H9 (cell line): ENCODE measurements around the gene SLC1A1. TPM values are rescaled to one million over a fixed set of nuclear protein-coding genes. Genes with fewer than 3 reads are reported as not detected.

Experiments used
- DNase-seq: peaks from one replicate; pipeline ENCODE4 v3.0.0-alpha.2; 2017
- H2AFZ ChIP-seq: one replicate; pipeline ENCODE4 v1.6.1; 2013; ENCODE audit warnings: mild to moderate bottlenecking, low read length, control low read depth, moderate library complexity
- H2AK5ac ChIP-seq: 2 replicates; pipeline ENCODE4 v1.6.1; 2013; ENCODE audit warnings: low read length, control low read depth, mixed read lengths; ENCODE audit not compliant: insufficient read length
- H2BK120ac ChIP-seq: one replicate; pipeline ENCODE4 v1.6.1; 2013; ENCODE audit warnings: low read depth, mild to moderate bottlenecking, low read length, control low read depth, inconsistent platforms; ENCODE audit not compliant: poor library complexity, severe bottlenecking
- H2BK12ac ChIP-seq: 2 replicates; pipeline ENCODE4 v1.6.1; 2013; ENCODE audit warnings: low read length, control low read depth, mixed read lengths, low read depth; ENCODE audit not compliant: insufficient read length
- H2BK15ac ChIP-seq: 2 replicates; pipeline ENCODE4 v1.6.1; 2013; ENCODE audit warnings: low read depth, low read length, control low read depth
- H2BK20ac ChIP-seq: one replicate; pipeline ENCODE4 v1.6.1; 2013; ENCODE audit warnings: low read depth, mild to moderate bottlenecking, low read length, control low read depth, inconsistent platforms; ENCODE audit not compliant: poor library complexity, severe bottlenecking
- H2BK5ac ChIP-seq: 2 replicates; pipeline ENCODE4 v1.6.1; 2013; ENCODE audit warnings: low read length, control low read depth, mixed read lengths; ENCODE audit not compliant: insufficient read length
- H3K14ac ChIP-seq: 2 replicates; pipeline ENCODE4 v1.6.1; 2013; ENCODE audit warnings: low read length, control low read depth; ENCODE audit not compliant: insufficient read depth
- H3K18ac ChIP-seq: 2 replicates; pipeline ENCODE4 v1.6.1; 2013; ENCODE audit warnings: low read depth, mild to moderate bottlenecking, mixed read lengths, low read length, control low read depth; ENCODE audit not compliant: insufficient read length
- H3K23ac ChIP-seq: 2 replicates; pipeline ENCODE4 v1.6.1; 2013; ENCODE audit warnings: low read length, control low read depth, mixed read lengths, low read depth; ENCODE audit not compliant: insufficient read length
- H3K23me2 ChIP-seq: 2 replicates; pipeline ENCODE4 v1.6.1; 2013; ENCODE audit warnings: low read depth, mild to moderate bottlenecking, mixed read lengths, low read length, control low read depth; ENCODE audit not compliant: insufficient read length, poor library complexity, severe bottlenecking
- H3K27ac ChIP-seq: 2 replicates; pipeline ENCODE4 v1.5.1; 2013; ENCODE audit warnings: low read length, control low read depth, mixed read lengths, low read depth; ENCODE audit not compliant: insufficient read length
- H3K27me3 ChIP-seq: 2 replicates; pipeline ENCODE4 v1.6.1; 2013; ENCODE audit warnings: low read length, control low read depth, inconsistent platforms; ENCODE audit not compliant: insufficient read depth
- H3K4ac ChIP-seq: 2 replicates; pipeline ENCODE4 v1.6.1; 2013; ENCODE audit warnings: low read depth, mild to moderate bottlenecking, control low read depth, inconsistent platforms, low read length, moderate library complexity
- H3K4me1 ChIP-seq: 2 replicates; pipeline ENCODE4 v1.6.1; 2013; ENCODE audit warnings: low read length, control low read depth, inconsistent platforms; ENCODE audit not compliant: insufficient read depth
- H3K4me2 ChIP-seq: 2 replicates; pipeline ENCODE4 v1.6.1; 2013; ENCODE audit warnings: low read length, control low read depth, mixed read lengths; ENCODE audit not compliant: insufficient read length, insufficient read depth
- H3K56ac ChIP-seq: 2 replicates; pipeline ENCODE4 v1.6.1; 2013; ENCODE audit warnings: low read depth, mild to moderate bottlenecking, mixed read lengths, low read length, control low read depth; ENCODE audit not compliant: insufficient read length
- H3K79me1 ChIP-seq: 2 replicates; pipeline ENCODE4 v1.6.1; 2013; ENCODE audit warnings: low read depth, mild to moderate bottlenecking, moderate library complexity, low read length, control low read depth, inconsistent platforms; ENCODE audit not compliant: insufficient read depth, poor library complexity, severe bottlenecking
- H3K79me2 ChIP-seq: 2 replicates; pipeline ENCODE4 v1.6.1; 2013; ENCODE audit warnings: low read length, control low read depth, inconsistent platforms; ENCODE audit not compliant: insufficient read depth
- H3K9ac ChIP-seq: 2 replicates; pipeline ENCODE4 v1.6.1; 2013; ENCODE audit warnings: low read length, control low read depth, mixed read lengths; ENCODE audit not compliant: insufficient read length; ENCODE audit errors: extremely low read depth
- H3K9me3 ChIP-seq: one replicate; pipeline ENCODE4 v1.6.1; 2013; ENCODE audit warnings: low read depth, low read length, inconsistent platforms; ENCODE audit not compliant: control insufficient read depth
- H3T11ph ChIP-seq: one replicate; pipeline ENCODE4 v1.6.1; 2013; ENCODE audit warnings: mild to moderate bottlenecking, low read length, control low read depth, inconsistent platforms
- H4K20me1 ChIP-seq: one replicate; pipeline ENCODE4 v1.6.1; 2013; ENCODE audit not compliant: control insufficient read depth, insufficient read length, insufficient read depth
- H4K5ac ChIP-seq: 2 replicates; pipeline ENCODE4 v1.6.1; 2013; ENCODE audit warnings: low read depth, mild to moderate bottlenecking, mixed read lengths, low read length, control low read depth; ENCODE audit not compliant: insufficient read length
- H4K8ac ChIP-seq: replicated peaks from 2 replicates; pipeline ENCODE4 v1.6.1; 2013; ENCODE audit warnings: low read length, control low read depth, mixed read lengths, low read depth; ENCODE audit not compliant: insufficient read length
- H4K91ac ChIP-seq: 2 replicates; pipeline ENCODE4 v1.6.1; 2013; ENCODE audit warnings: low read depth, mild to moderate bottlenecking, moderate library complexity, mixed read lengths, low read length, control low read depth; ENCODE audit not compliant: insufficient read length
- H3K27ac Mint-ChIP-seq, 3 experiments: 2 replicates in 2 of 3; 3 replicates in 1 of 3; pipeline ENCODE4 v1.8.0; 2020 to 2021; ENCODE audit warnings: mixed read lengths in 3 of 3, mild to moderate bottlenecking in 1 of 3, moderate library complexity in 1 of 3
- H3K27me3 Mint-ChIP-seq: 2 replicates; pipeline ENCODE4 v1.8.0; 2021; ENCODE audit warnings: low read depth, mild to moderate bottlenecking, moderate library complexity, mixed read lengths
- H3K36me3 Mint-ChIP-seq, 3 experiments: 2 replicates in 2 of 3; 3 replicates in 1 of 3; pipeline ENCODE4 v1.8.0; 2020 to 2021; ENCODE audit warnings: low read depth in 3 of 3, mixed read lengths in 3 of 3; ENCODE audit not compliant: insufficient read depth in 1 of 3
- H3K4me1 Mint-ChIP-seq, 2 experiments: 2 replicates each; pipeline ENCODE4 v1.8.0; 2020; ENCODE audit warnings: mixed read lengths in 2 of 2
- H3K4me3 Mint-ChIP-seq, 2 experiments: 2 replicates in 1 of 2; 3 replicates in 1 of 2; pipeline ENCODE4 v1.8.0; 2020 to 2021; ENCODE audit warnings: mild to moderate bottlenecking in 2 of 2, mixed read lengths in 2 of 2, moderate library complexity in 1 of 2
- H3K9me3 Mint-ChIP-seq, 2 experiments: 2 replicates in 1 of 2; 3 replicates in 1 of 2; pipeline ENCODE4 v1.8.0; 2020; ENCODE audit warnings: mild to moderate bottlenecking in 2 of 2, mixed read lengths in 2 of 2, moderate library complexity in 1 of 2
- WGBS: extraction: QIAGEN DNeasy Blood & Tissue Kit; methylation state at CpG from one replicate; pipeline ENCODE4 v1.1.7; 2013; ENCODE audit warnings: missing lambda C conversion rate, low lambda C conversion rate, mixed read lengths; ENCODE audit not compliant: insufficient read length; ENCODE audit errors: extremely low coverage; 5-methylcytosine and 5-hydroxymethylcytosine counted together
- total RNA-seq: library from RNA; stranded (reverse); gene quantifications from 2 replicates; pipeline ENCODE4 v1.2.1, GENCODE V29; 2021
- TF ChIP-seq, protein P1 (sequence below): fragments of 200-600 bp; sonication (generic); conservative IDR thresholded peaks from 3 replicates; pipeline ENCODE4 v1.8.0; 2021; ENCODE audit warnings: antibody characterized with exemption, mild to moderate bottlenecking

Gene SLC1A1
- total RNA-seq, 1 experiment from 2014 or later, result 4.7 TPM

DNA sequence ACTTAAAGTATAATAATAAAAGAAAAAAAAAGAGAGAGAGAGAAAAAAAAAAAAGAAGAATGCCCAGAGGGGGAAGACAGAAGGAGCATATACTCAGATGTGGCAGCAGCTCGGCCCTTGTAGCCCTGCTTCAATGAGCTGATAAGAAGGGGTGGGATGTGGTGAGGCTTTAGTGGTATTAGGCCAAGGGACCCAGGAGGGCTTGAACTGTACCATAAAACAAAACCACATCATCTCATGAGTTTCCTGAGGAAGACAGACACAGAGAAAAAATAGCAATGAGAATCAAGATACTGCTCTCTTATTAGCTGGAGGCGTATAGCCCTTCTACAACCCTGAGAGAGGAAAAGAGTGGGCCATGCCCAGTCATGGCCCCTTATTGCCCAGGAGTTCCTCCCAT is 72.8 kb downstream of the SLC1A1 start:
- Mint-ChIP-seq H3K4me3 (no peak overlapping the region), H3K9me3 (no peaks in the 10 kb centered on the region), H3K4me1 (no peaks in the 10 kb centered on the region), H3K36me3 (peaks cover 0 to 8% (median 0%) of the 10 kb centered on the region in 3 experiments; a peak in 2 of 7 replicates), H3K27me3 (no peaks in the 10 kb centered on the region), H3K27ac (no peak overlapping the region)
- Histone ChIP-seq H2AFZ (no peak overlapping the region), H3K27me3 (no peaks in the 10 kb centered on the region), H4K5ac (no peak overlapping the region), H3K79me1 (no peaks in the 10 kb centered on the region), H2BK120ac (no peak overlapping the region), H3K9me3 (no peaks in the 10 kb centered on the region), H3K18ac (no peak overlapping the region), H3T11ph (no peak overlapping the region), H3K56ac (no peak overlapping the region), H2BK5ac (no peak overlapping the region), H3K23ac (no peak overlapping the region), H3K4me1 (no peaks in the 10 kb centered on the region), H2AK5ac (no peak overlapping the region), H2BK15ac (no peak overlapping the region), H3K27ac (no peak overlapping the region), H4K20me1 (no peaks in the 10 kb centered on the region), H3K9ac (no peak overlapping the region), H3K14ac (no peak overlapping the region), H4K91ac (no peak overlapping the region), H2BK12ac (no peak overlapping the region), H3K4ac (no peak overlapping the region), H2BK20ac (no peak overlapping the region), H3K4me2 (no peak overlapping the region), H3K23me2 (no peaks in the 10 kb centered on the region), H4K8ac (no peak overlapping the region), H3K79me2 (no peaks in the 10 kb centered on the region)
- WGBS, result no CpG with 5 or more reads among the region's 2 CpGs
- DNase-seq, result no peak
- TF ChIP-seq, protein P1, sequence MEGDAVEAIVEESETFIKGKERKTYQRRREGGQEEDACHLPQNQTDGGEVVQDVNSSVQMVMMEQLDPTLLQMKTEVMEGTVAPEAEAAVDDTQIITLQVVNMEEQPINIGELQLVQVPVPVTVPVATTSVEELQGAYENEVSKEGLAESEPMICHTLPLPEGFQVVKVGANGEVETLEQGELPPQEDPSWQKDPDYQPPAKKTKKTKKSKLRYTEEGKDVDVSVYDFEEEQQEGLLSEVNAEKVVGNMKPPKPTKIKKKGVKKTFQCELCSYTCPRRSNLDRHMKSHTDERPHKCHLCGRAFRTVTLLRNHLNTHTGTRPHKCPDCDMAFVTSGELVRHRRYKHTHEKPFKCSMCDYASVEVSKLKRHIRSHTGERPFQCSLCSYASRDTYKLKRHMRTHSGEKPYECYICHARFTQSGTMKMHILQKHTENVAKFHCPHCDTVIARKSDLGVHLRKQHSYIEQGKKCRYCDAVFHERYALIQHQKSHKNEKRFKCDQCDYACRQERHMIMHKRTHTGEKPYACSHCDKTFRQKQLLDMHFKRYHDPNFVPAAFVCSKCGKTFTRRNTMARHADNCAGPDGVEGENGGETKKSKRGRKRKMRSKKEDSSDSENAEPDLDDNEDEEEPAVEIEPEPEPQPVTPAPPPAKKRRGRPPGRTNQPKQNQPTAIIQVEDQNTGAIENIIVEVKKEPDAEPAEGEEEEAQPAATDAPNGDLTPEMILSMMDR, result no peak
